Activated T-helper 9 cell treated with anti-CD3 and anti-CD28 coated beads, Interleukin-2, amount 50 U/mL, for 16 hours (primary cell): Measurements from ENCODE around the gene ZNF771.

ENCODE experiments used
- DNase-seq: peaks from one replicate; pipeline ENCODE4 v3.0.0-alpha.2; 2020; ENCODE audit warnings: low read depth

ZNF771 gene

GRCh38 chr16:30464078-30464477 lies 56.7 kb downstream of the ZNF771 start:
- no peak for DNase-seq
